ENCODE data around the gene LYRM4. TPM values are rescaled to one million over a fixed set of nuclear protein-coding genes. Genes with fewer than 3 reads are reported as not detected.

LYRM4 gene
- polyA plus RNA-seq, 1 donor (not counting 4 experiments of a cell fraction or from before 2014, with no cell fraction given): 41.1 TPM

DNA sequence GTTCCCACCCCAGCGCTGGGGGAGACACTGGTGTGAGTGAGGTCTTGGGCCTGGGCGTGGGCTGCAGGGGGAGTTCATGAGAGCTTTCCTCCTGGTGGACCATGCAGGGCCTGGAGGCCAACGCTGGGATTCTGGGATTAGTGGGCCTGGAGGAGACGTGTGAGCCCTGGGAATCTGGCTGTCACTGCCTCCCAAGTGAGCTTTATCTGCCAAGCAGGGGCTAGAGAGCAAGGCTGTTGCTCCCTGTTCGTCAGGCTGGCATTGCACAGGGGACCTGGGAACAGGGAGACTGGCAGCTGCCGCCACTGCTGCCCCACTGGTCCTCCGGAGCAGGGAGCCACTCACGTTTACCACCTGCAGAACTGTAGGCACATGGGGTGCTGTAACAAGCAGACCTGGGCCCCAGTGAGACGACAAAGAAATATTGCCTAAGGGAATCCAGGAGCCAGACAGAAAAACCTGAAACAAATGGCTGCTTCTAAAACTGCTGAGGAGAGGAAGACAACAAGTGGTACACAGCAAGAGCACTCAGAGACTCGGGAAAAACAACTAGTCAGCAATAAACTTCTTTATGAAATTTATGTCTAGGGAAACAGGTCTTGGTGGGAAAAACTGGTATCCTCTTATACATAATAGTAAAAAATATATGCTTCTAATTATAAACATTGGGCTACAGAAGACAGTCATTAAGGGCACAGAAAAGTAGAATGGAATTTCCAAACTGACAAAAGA lies 130.4 kb downstream of the LYRM4 start:
- dilution Hi-C loops (cut with MboI; ENCODE audit: extremely low pct_ligation_motif_present, low sequenced_read_pairs): no loop called here
- no peaks in the 10 kb centered on the region for H3K9me3 ChIP-seq (ENCODE audit: control insufficient read depth, low read depth, low read length)
- peaks cover 16% of the 10 kb centered on the region for H3K4me1 ChIP-seq (ENCODE audit: control insufficient read depth, extremely low read depth, insufficient read depth, low read length)
- no peak for DNase-seq (ENCODE audit: low read depth, low spot score)
- H2AFZ ChIP-seq (ENCODE audit: control insufficient read depth, low read length): no peak overlapping the region
- H3K9ac ChIP-seq (ENCODE audit: control insufficient read depth, extremely low read depth, insufficient read depth, low read length): no peak overlapping the region
- no peak for TF ChIP-seq EZH2 (IDR thresholded peaks at IDR 0.05; ENCODE audit: low read length)
- TF ChIP-seq, protein P1, sequence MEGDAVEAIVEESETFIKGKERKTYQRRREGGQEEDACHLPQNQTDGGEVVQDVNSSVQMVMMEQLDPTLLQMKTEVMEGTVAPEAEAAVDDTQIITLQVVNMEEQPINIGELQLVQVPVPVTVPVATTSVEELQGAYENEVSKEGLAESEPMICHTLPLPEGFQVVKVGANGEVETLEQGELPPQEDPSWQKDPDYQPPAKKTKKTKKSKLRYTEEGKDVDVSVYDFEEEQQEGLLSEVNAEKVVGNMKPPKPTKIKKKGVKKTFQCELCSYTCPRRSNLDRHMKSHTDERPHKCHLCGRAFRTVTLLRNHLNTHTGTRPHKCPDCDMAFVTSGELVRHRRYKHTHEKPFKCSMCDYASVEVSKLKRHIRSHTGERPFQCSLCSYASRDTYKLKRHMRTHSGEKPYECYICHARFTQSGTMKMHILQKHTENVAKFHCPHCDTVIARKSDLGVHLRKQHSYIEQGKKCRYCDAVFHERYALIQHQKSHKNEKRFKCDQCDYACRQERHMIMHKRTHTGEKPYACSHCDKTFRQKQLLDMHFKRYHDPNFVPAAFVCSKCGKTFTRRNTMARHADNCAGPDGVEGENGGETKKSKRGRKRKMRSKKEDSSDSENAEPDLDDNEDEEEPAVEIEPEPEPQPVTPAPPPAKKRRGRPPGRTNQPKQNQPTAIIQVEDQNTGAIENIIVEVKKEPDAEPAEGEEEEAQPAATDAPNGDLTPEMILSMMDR (optimal IDR thresholded peaks at IDR 0.05 in 1 of 3, IDR thresholded peaks at IDR 0.05 in 1 of 3, conservative IDR thresholded peaks at IDR 0.05 in 1 of 3; ENCODE audit: extremely low read depth in 1 of 3, insufficient read depth in 2 of 3, low read length in 3 of 3): no peak
- H3K27me3 ChIP-seq (ENCODE audit: control insufficient read depth, extremely low read depth, insufficient read depth, low read length): no peaks in the 10 kb centered on the region
- H3K4me3 ChIP-seq (ENCODE audit: control insufficient read depth in 2 of 3, extremely low read depth in 1 of 3, insufficient read depth in 2 of 3, low read depth in 1 of 3, low read length in 3 of 3): no peak overlapping the region
- H3K9me1 ChIP-seq (ENCODE audit: control insufficient read depth, extremely low read depth, insufficient read depth, low read length): no peaks in the 10 kb centered on the region
- peaks cover 0 to 3% of the 10 kb centered on the region in 2 experiments for H3K36me3 ChIP-seq (ENCODE audit: control insufficient read depth in 2 of 2, extremely low read depth in 1 of 2, insufficient read depth in 2 of 2, low read length in 2 of 2)
- no peaks in the 10 kb centered on the region for H4K20me1 ChIP-seq (ENCODE audit: control insufficient read depth, extremely low read depth, insufficient read depth, low read length)
- H3K79me2 ChIP-seq (ENCODE audit: control insufficient read depth, insufficient read depth, low read length): no peaks in the 10 kb centered on the region
- H3K27ac ChIP-seq (ENCODE audit: control insufficient read depth, insufficient read depth, low read length): no peak overlapping the region
- H3K4me2 ChIP-seq (ENCODE audit: control insufficient read depth, extremely low read depth, insufficient read depth, low read depth, low read length): no peak overlapping the region
- no peak for FAIRE-seq

DNA sequence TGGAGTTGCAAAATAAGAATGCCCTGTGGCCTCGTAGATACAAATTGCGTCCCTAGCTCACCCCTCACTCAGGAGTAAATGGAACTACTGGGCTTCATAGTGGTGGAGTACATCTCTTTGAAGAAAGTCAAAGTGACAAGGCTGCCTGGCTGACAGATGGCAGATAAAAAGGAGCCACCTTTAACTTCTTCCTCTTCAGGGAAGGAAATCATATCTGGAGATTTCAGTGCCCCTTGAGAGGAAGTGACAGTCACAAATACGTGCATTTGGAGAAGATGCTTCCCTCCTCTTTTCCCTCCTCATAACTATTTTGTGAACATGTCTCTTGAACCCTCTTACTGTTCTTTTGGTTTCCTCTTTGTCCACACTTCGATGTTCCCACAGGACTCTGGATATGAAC lies 132.4 kb downstream of the LYRM4 start:
- TF ChIP-seq, protein P1 (optimal IDR thresholded peaks at IDR 0.05 in 1 of 3, IDR thresholded peaks at IDR 0.05 in 1 of 3, conservative IDR thresholded peaks at IDR 0.05 in 1 of 3; ENCODE audit: extremely low read depth in 1 of 3, insufficient read depth in 2 of 3, low read length in 3 of 3): no peak
- TF ChIP-seq EZH2 (IDR thresholded peaks at IDR 0.05; ENCODE audit: low read length): no peak
- Histone ChIP-seq H3K4me1 (ENCODE audit: control insufficient read depth, extremely low read depth, insufficient read depth, low read length) (peaks cover 18% of the 10 kb centered on the region), H3K9me1 (ENCODE audit: control insufficient read depth, extremely low read depth, insufficient read depth, low read length) (no peaks in the 10 kb centered on the region), H3K79me2 (ENCODE audit: control insufficient read depth, insufficient read depth, low read length) (no peaks in the 10 kb centered on the region), H3K27ac (ENCODE audit: control insufficient read depth, insufficient read depth, low read length) (no peak overlapping the region), H3K9me3 (ENCODE audit: control insufficient read depth, low read depth, low read length) (no peaks in the 10 kb centered on the region), H3K36me3 (ENCODE audit: control insufficient read depth in 2 of 2, extremely low read depth in 1 of 2, insufficient read depth in 2 of 2, low read length in 2 of 2) (peaks cover 0 to 3% of the 10 kb centered on the region in 2 experiments), H4K20me1 (ENCODE audit: control insufficient read depth, extremely low read depth, insufficient read depth, low read length) (no peaks in the 10 kb centered on the region), H2AFZ (ENCODE audit: control insufficient read depth, low read length) (no peak overlapping the region), H3K27me3 (ENCODE audit: control insufficient read depth, extremely low read depth, insufficient read depth, low read length) (no peaks in the 10 kb centered on the region), H3K9ac (ENCODE audit: control insufficient read depth, extremely low read depth, insufficient read depth, low read length) (no peak overlapping the region), H3K4me3 (ENCODE audit: control insufficient read depth in 2 of 3, extremely low read depth in 1 of 3, insufficient read depth in 2 of 3, low read depth in 1 of 3, low read length in 3 of 3) (no peak overlapping the region), H3K4me2 (ENCODE audit: control insufficient read depth, extremely low read depth, insufficient read depth, low read depth, low read length) (no peak overlapping the region)
- no peak for FAIRE-seq
- no peak for DNase-seq (ENCODE audit: low read depth, low spot score)
- dilution Hi-C loops (cut with MboI; ENCODE audit: extremely low pct_ligation_motif_present, low sequenced_read_pairs): no loop called here
